ENCODE measurements around the gene LRP1. TPM values are rescaled to one million over a fixed set of nuclear protein-coding genes. Genes with fewer than 3 reads are reported as not detected.

The LRP1 gene
- total RNA-seq, 2 experiments from 2014 or later = 6.6 to 8.5 TPM

DNA sequence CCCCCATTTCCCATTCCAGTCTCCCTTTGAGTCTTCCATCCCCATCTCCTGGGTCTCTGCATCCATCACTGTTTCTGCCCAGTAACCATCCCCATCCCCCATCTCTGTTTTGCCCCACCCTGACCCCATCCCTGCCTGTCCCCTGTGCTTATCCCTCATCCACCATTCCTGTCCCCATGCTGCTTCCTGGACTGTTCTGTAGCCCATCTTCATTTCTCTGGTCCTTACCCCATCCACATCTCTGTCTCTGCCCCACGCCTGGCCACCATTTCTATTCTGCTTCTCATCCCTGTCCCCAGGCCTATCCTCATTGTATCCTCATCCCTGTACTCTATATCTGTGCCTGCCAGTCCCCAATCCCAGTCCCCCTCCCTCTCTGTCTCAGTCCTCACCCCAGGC lies 92.5 kb downstream of the LRP1 start:
- no peak overlapping the region for H3K27ac ChIP-seq (ENCODE audit: low read depth in 1 of 2, low read length in 2 of 2)
- no peaks in the 10 kb centered on the region for H3K9me3 Mint-ChIP-seq
- no peak overlapping the region for H3K27ac Mint-ChIP-seq
- peaks cover 85 to 93% of the 10 kb centered on the region in 2 experiments for H3K27me3 ChIP-seq (ENCODE audit: control insufficient read depth in 1 of 2, insufficient read depth in 2 of 2, low read length in 2 of 2)
- H3K4me1 Mint-ChIP-seq (ENCODE audit: low read depth) = peaks cover 65% of the 10 kb centered on the region
- TF ChIP-seq, protein P1, sequence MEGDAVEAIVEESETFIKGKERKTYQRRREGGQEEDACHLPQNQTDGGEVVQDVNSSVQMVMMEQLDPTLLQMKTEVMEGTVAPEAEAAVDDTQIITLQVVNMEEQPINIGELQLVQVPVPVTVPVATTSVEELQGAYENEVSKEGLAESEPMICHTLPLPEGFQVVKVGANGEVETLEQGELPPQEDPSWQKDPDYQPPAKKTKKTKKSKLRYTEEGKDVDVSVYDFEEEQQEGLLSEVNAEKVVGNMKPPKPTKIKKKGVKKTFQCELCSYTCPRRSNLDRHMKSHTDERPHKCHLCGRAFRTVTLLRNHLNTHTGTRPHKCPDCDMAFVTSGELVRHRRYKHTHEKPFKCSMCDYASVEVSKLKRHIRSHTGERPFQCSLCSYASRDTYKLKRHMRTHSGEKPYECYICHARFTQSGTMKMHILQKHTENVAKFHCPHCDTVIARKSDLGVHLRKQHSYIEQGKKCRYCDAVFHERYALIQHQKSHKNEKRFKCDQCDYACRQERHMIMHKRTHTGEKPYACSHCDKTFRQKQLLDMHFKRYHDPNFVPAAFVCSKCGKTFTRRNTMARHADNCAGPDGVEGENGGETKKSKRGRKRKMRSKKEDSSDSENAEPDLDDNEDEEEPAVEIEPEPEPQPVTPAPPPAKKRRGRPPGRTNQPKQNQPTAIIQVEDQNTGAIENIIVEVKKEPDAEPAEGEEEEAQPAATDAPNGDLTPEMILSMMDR (IDR thresholded peaks at IDR 0.05) = no peak
- peaks cover 0 to 49% of the 10 kb centered on the region in 2 experiments for H3K9me3 ChIP-seq (ENCODE audit: control insufficient read depth in 1 of 2, insufficient read depth in 1 of 2, low read length in 2 of 2)
- H3K36me3 Mint-ChIP-seq (ENCODE audit: low read depth) = no peaks in the 10 kb centered on the region
- H3K36me3 ChIP-seq (ENCODE audit: insufficient read depth, low read length) = no peaks in the 10 kb centered on the region
- POLR2A ChIA-PET = interaction anchor here (1.2 kb wide), 1 partner anchor 10 kb away, joined by 3 read pairs; no protein-coding TSS in a partner anchor
- peak overlapping the region; percentile 23 for H3K4me3 Mint-ChIP-seq
- intact Hi-C loops (cut with DNase I, micrococcal nuclease) = no loop called here
- CTCF ChIA-PET = interaction anchor here (1.7 kb wide), 1 partner anchor 18 kb away, joined by 6 read pairs; no protein-coding TSS in a partner anchor
- no peak for ATAC-seq (ENCODE audit: poor library complexity)
- H3K4me3 ChIP-seq (ENCODE audit: low read length) = no peak overlapping the region
- DNase-seq = no peak
- H3K4me1 ChIP-seq (ENCODE audit: insufficient read depth, low read length) = peaks cover 60% of the 10 kb centered on the region
- peaks cover 90% of the 10 kb centered on the region for H3K27me3 Mint-ChIP-seq

DNA sequence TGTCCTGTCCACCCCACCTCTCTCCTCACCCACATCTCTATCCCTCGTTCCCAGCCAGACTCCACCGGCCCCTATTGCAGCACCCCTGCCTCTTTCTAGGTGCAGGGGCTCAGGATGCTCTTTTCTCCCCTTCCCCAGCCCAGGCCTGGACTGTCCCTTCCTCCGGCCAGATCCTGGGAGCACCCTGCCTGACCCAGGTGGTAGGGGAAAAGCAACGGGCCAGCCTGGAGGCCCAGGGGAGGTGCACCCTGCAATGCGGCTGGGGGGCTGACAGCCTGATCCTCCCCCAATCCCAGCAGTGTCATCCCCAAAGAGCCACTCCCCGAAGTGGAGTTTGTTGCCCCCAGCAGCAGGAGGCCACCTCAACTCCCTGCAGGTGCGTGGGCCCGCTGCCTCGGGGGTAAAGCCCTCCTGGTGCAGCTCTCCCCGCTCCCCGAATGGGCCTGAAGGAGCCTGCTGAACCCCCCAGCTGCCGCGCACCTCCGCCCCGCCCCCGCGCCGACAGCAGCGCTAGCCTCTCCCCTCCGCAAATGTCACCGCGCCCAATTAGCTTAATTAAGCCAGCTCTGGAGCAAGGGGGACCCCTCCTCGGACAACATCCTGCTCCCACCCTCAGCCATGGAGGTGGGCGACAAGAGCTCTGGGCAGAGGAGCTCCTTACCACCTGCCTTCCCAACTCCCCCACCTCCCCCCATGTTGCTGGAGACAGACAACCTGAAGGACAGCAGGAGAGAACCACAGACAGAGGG lies 93.1 kb downstream of the LRP1 start:
- Histone ChIP-seq H3K4me3 (ENCODE audit: low read length) (no peak overlapping the region), H3K27me3 (ENCODE audit: control insufficient read depth in 1 of 2, insufficient read depth in 2 of 2, low read length in 2 of 2) (peaks cover 86 to 93% of the 10 kb centered on the region in 2 experiments), H3K4me1 (ENCODE audit: insufficient read depth, low read length) (peaks cover 59% of the 10 kb centered on the region), H3K27ac (ENCODE audit: low read depth in 1 of 2, low read length in 2 of 2) (no peak overlapping the region), H3K9me3 (ENCODE audit: control insufficient read depth in 1 of 2, insufficient read depth in 1 of 2, low read length in 2 of 2) (peaks cover 0 to 52% of the 10 kb centered on the region in 2 experiments), H3K36me3 (ENCODE audit: insufficient read depth, low read length) (no peaks in the 10 kb centered on the region)
- peak overlapping the region; percentile 23 for H3K4me3 Mint-ChIP-seq
- intact Hi-C loops (cut with DNase I, micrococcal nuclease) = no loop called here
- ATAC-seq (ENCODE audit: poor library complexity) (no peak), DNase-seq (no peak)
- H3K4me1 Mint-ChIP-seq (ENCODE audit: low read depth) = peaks cover 67% of the 10 kb centered on the region
- POLR2A ChIA-PET = interaction anchor here (1.2 kb wide), 1 partner anchor 9 kb away, joined by 3 read pairs; no protein-coding TSS in a partner anchor
- CTCF ChIA-PET = interaction anchor here (1.5 to 1.7 kb wide), 2 partner anchors 18 to 22 kb away, joined by 5 to 6 read pairs; no protein-coding TSS in a partner anchor
- no peaks in the 10 kb centered on the region for H3K9me3 Mint-ChIP-seq
- no peak overlapping the region for H3K27ac Mint-ChIP-seq
- TF ChIP-seq, protein P1 (IDR thresholded peaks at IDR 0.05) = no peak
- no peaks in the 10 kb centered on the region for H3K36me3 Mint-ChIP-seq (ENCODE audit: low read depth)
- H3K27me3 Mint-ChIP-seq = peaks cover 92% of the 10 kb centered on the region

DNA sequence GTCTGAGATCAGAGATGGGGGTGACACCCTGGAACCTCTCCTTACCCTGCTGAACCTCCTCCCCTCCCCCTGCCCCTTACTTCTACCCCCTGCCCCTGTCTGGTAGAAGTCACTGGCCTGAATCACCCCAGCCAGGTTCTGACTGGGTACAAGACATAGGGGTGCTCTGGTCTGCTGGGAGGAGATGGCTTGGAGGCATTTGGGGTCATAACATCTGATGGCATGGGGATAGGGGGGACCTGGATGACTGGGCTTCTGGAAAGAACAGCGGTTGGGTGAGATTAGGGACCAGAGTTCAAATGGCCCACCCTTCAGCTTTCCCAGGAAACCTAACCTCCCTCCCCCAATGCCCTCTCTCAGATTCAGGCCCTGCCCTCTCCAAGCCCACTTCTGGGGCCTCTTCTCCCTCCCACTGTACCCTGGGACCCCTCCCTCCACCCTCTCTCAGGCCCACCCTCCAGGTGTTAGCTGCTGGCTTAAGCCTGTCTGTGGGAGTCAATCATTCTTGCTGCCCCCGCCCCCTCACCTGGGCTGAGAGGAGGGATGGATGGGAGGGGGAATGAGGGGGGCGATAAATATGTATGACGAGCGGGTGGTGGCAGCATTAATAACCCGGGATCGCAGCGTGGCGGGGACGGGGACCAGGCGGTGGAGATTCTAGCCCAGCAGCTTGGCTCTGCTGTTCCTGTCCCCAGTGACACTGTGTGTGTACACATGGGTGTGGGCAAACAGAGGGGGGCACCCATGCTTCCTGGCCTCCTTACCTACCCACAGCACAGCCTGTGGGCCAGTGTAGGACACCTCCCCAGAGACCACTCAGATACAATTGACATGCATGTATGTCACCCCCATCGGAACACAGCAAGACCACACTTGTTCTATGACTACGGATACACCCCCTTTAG lies 94.3 kb downstream of the LRP1 start:
- H3K27ac Mint-ChIP-seq = no peak overlapping the region

More for the DNA sequence above, 94.3 kb downstream of the LRP1 start:
- no peak for ATAC-seq (ENCODE audit: poor library complexity)
- Histone ChIP-seq H3K36me3 (ENCODE audit: insufficient read depth, low read length) (no peaks in the 10 kb centered on the region), H3K27me3 (ENCODE audit: control insufficient read depth in 1 of 2, insufficient read depth in 2 of 2, low read length in 2 of 2) (peaks cover 82 to 94% of the 10 kb centered on the region in 2 experiments), H3K27ac (ENCODE audit: low read depth in 1 of 2, low read length in 2 of 2) (no peak overlapping the region), H3K9me3 (ENCODE audit: control insufficient read depth in 1 of 2, insufficient read depth in 1 of 2, low read length in 2 of 2) (peaks cover 0 to 46% of the 10 kb centered on the region in 2 experiments), H3K4me3 (ENCODE audit: low read length) (no peak overlapping the region), H3K4me1 (ENCODE audit: insufficient read depth, low read length) (peaks cover 58% of the 10 kb centered on the region)
- ChIA-PET CTCF (interaction anchor here (0.7 to 1.7 kb wide), 4 partner anchors 9 to 21 kb away, joined by 4 to 8 read pairs (median 6); no protein-coding TSS in a partner anchor), POLR2A (interaction anchor here (1.2 kb wide), 1 partner anchor 8 kb away, joined by 3 read pairs; no protein-coding TSS in a partner anchor)
- no peak for DNase-seq
- TF ChIP-seq, protein P1 (IDR thresholded peaks at IDR 0.05) = no peak
- no peaks in the 10 kb centered on the region for H3K36me3 Mint-ChIP-seq (ENCODE audit: low read depth)
- peaks cover 70% of the 10 kb centered on the region for H3K4me1 Mint-ChIP-seq (ENCODE audit: low read depth)
- no peak overlapping the region for H3K4me3 Mint-ChIP-seq
- no peaks in the 10 kb centered on the region for H3K9me3 Mint-ChIP-seq
- intact Hi-C loops (cut with DNase I, micrococcal nuclease) = no loop called here
- peaks cover 96% of the 10 kb centered on the region for H3K27me3 Mint-ChIP-seq

Measured in CD4-positive, alpha-beta T cell (primary cell).